Measurements from ENCODE around the gene ECM1. TPM values are rescaled to one million over a fixed set of nuclear protein-coding genes. Genes with fewer than 3 reads are reported as not detected.

Gene ECM1
- total RNA-seq, 4 donors from 2014 or later: 1.5 to 38.5 (median 9.5) TPM

- no peaks in the 10 kb centered on the region for H3K27me3 ChIP-seq
- H3K4me3 ChIP-seq: no peak overlapping the region
- no peak for TF ChIP-seq POLR2A (IDR thresholded peaks at IDR 0.05)
- TF ChIP-seq CTCF (IDR thresholded peaks at IDR 0.05): no peak
- peak overlapping the region in 1 of 2 donors; percentile 64 for H3K27ac ChIP-seq
- peaks cover 0 to 1% of the 10 kb centered on the region in 2 donors for H3K4me1 ChIP-seq
- peak in 1 of 2 donors; percentile 39 for DNase-seq
- no peaks in the 10 kb centered on the region for H3K36me3 ChIP-seq
- intact Hi-C loops (cut with DNase I; ENCODE audit: low total_unique reads): loop anchor here (10.0 kb wide), 1 partner anchor 73 kb away; no protein-coding TSS in a partner anchor
- no peaks in the 10 kb centered on the region for H3K9me3 ChIP-seq
These were observed 30.1 kb downstream of the ECM1 start for GRCh38 chr1:150537732-150538684.

- Histone ChIP-seq H3K27ac (no peak overlapping the region), H3K4me1 (no peaks in the 10 kb centered on the region), H3K9me3 (no peaks in the 10 kb centered on the region), H3K4me3 (no peak overlapping the region), H3K27me3 (no peaks in the 10 kb centered on the region), H3K36me3 (no peaks in the 10 kb centered on the region)
- DNase-seq: no peak
- intact Hi-C loops (cut with DNase I; ENCODE audit: low total_unique reads): no loop called here
- no peak for TF ChIP-seq POLR2A (IDR thresholded peaks at IDR 0.05)
These were observed 35.7 kb downstream of the ECM1 start for GRCh38 chr1:150543500-150544143.

GRCh38 chr1:150544204-150544603 lies 36.3 kb downstream of the ECM1 start:
- intact Hi-C loops (cut with DNase I; ENCODE audit: low total_unique reads): no loop called here
- H3K36me3 ChIP-seq: no peaks in the 10 kb centered on the region
- H3K27me3 ChIP-seq: no peaks in the 10 kb centered on the region
- H3K9me3 ChIP-seq: no peaks in the 10 kb centered on the region
- H3K27ac ChIP-seq: no peak overlapping the region
- TF ChIP-seq CTCF (IDR thresholded peaks at IDR 0.05) (no peak), POLR2A (IDR thresholded peaks at IDR 0.05) (no peak)
- no peak overlapping the region for H3K4me3 ChIP-seq
- H3K4me1 ChIP-seq: no peaks in the 10 kb centered on the region
- no peak for DNase-seq

GRCh38 chr1:150545486-150546032 lies 37.6 kb downstream of the ECM1 start:
- TF ChIP-seq CTCF (IDR thresholded peaks at IDR 0.05) (no peak), POLR2A (IDR thresholded peaks at IDR 0.05) (no peak)
- Histone ChIP-seq H3K27ac (no peak overlapping the region), H3K4me3 (no peak overlapping the region), H3K36me3 (no peaks in the 10 kb centered on the region), H3K4me1 (no peaks in the 10 kb centered on the region), H3K9me3 (no peaks in the 10 kb centered on the region), H3K27me3 (no peaks in the 10 kb centered on the region)
- DNase-seq: no peak
- intact Hi-C loops (cut with DNase I; ENCODE audit: low total_unique reads): no loop called here

- no peak for DNase-seq
- Histone ChIP-seq H3K27me3 (no peaks in the 10 kb centered on the region), H3K4me3 (no peak overlapping the region), H3K4me1 (no peaks in the 10 kb centered on the region), H3K9me3 (no peaks in the 10 kb centered on the region), H3K36me3 (no peaks in the 10 kb centered on the region), H3K27ac (no peak overlapping the region)
- intact Hi-C loops (cut with DNase I; ENCODE audit: low total_unique reads): no loop called here
- TF ChIP-seq POLR2A (IDR thresholded peaks at IDR 0.05): no peak
- TF ChIP-seq CTCF (IDR thresholded peaks at IDR 0.05): no peak
These were observed 38.5 kb downstream of the ECM1 start for GRCh38 chr1:150546294-150546937.

Data from uterus (tissue), 4 donors.